GM20000 (cell line): ENCODE results near the gene SMIM33.
A peak's percentile ranks its signal among the peaks of the same experiment; 100 is the strongest.

Source experiments
- DNase-seq: peaks from one replicate; pipeline ENCODE4 v3.0.0; 2012; ENCODE audit warnings: low spot score
- CTCF ChIP-seq: IDR thresholded peaks from 2 replicates; pipeline ENCODE4 v1.5.1; 2012; ENCODE audit warnings: mild to moderate bottlenecking, control low read depth; ENCODE audit errors: extremely low read depth, missing control alignments

SMIM33 gene

GRCh38 chr5:139513434-139513833 lies 42.6 kb downstream of the SMIM33 start:
- TF ChIP-seq CTCF = peak; percentile 80

GRCh38 chr5:139513852-139514485 lies 43.2 kb downstream of the SMIM33 start:
- no peak for DNase-seq
- TF ChIP-seq CTCF = no peak

More at GRCh38 chr5:139513434-139513833, 42.6 kb downstream of the SMIM33 start:
- peak; percentile 76 for DNase-seq

- no peak for DNase-seq
- TF ChIP-seq CTCF = no peak
Observed at GRCh38 chr5:139514486-139514856, 43.7 kb downstream of the SMIM33 start.

GRCh38 chr5:139517683-139518564 lies 47.1 kb downstream of the SMIM33 start:
- TF ChIP-seq CTCF = peak; percentile 98
- DNase-seq = peak; percentile 90
